K562 (cell line): ENCODE results near the gene VWC2. TPM values are rescaled to one million over a fixed set of nuclear protein-coding genes. Genes with fewer than 3 reads are reported as not detected.

Experiments
- ATAC-seq: fragments of 200-7000 bp; cut with Tn5 transposase; 3 replicates; pipeline ENCODE4 v1.9.1; 2020; ENCODE audit warnings: moderate library complexity
- BruUV-seq: library from RNA; stranded (reverse); fragments of 400-500 nt; replicated peaks from 2 replicates; lab custom pipeline; 2021; lab: Mats Ljungman, UMichigan
- CTCF ChIA-PET: fragments of 300-600 bp; formaldehyde crosslinking; extraction: SDS; loops from one replicate; lab custom pipeline; 2021; ENCODE audit warnings: low intra/inter-chr PET ratio; lab: Yijun Ruan, JAX
- POLR2A ChIA-PET: fragments of 300-600, 350-650 bp; sonication (Branson Sonifier 250); formaldehyde crosslinking; extraction: SDS; loops from one replicate; lab custom pipeline; 2021; ENCODE audit warnings: antibody characterized with exemption, inconsistent platforms; lab: Yijun Ruan, JAX
- DNase-seq, 4 experiments: peaks; one replicate each; pipeline versions ENCODE4 v3.0.0 to v3.0.0-alpha.2; 2011 to 2018; ENCODE audit warnings: low spot score in 3 of 4, mixed read lengths in 3 of 4; ENCODE audit errors: extremely low read depth in 1 of 4
- FAIRE-seq: peaks from 2 replicates; lab custom pipeline; 2011; peaks lifted over from hg19 to GRCh38; lab: Jason Lieb, UNC
- H2AFZ ChIP-seq: 2 replicates; pipeline ENCODE4 v1.6.0; 2011; ENCODE audit warnings: low read depth, low read length, control low read depth, inconsistent platforms
- H3K27ac ChIP-seq: fragments of 200-600 bp; 3 replicates; pipeline ENCODE4 v1.8.0; 2011; ENCODE audit warnings: low read depth, mild to moderate bottlenecking, control low read depth, inconsistent platforms, low read length, moderate library complexity, mixed read lengths; ENCODE audit errors: extremely low read depth
- H3K27me3 ChIP-seq, 2 experiments: fragments of 300-600 bp in 1 of 2; 2 replicates in 1 of 2; 3 replicates in 1 of 2; pipeline versions ENCODE4 v1.6.0 to v1.8.0; 2011; ENCODE audit warnings: inconsistent platforms in 2 of 2, low read length in 2 of 2, mild to moderate bottlenecking in 1 of 2, mixed read lengths in 1 of 2, moderate library complexity in 1 of 2; ENCODE audit not compliant: control insufficient read depth in 2 of 2, insufficient read depth in 2 of 2
- H3K36me3 ChIP-seq: fragments of 300-600 bp; 3 replicates; pipeline ENCODE4 v1.8.0; 2011; ENCODE audit warnings: mild to moderate bottlenecking, low read length, inconsistent platforms; ENCODE audit not compliant: control insufficient read depth, insufficient read depth
- H3K4me1 ChIP-seq, 2 experiments: fragments of 200-600 bp in 1 of 2; replicated peaks in 1 of 2; 2 replicates in 1 of 2; 3 replicates in 1 of 2; pipeline versions ENCODE4 v1.5.1 to v1.8.0; 2011; ENCODE audit warnings: inconsistent platforms in 2 of 2, low read length in 2 of 2, mild to moderate bottlenecking in 1 of 2, mixed read lengths in 1 of 2, moderate library complexity in 1 of 2; ENCODE audit not compliant: control insufficient read depth in 2 of 2, insufficient read depth in 2 of 2
- H3K4me2 ChIP-seq: 2 replicates; pipeline ENCODE4 v1.6.1; 2011; ENCODE audit warnings: low read length, control low read depth, inconsistent platforms, mixed read lengths; ENCODE audit not compliant: insufficient read depth
- H3K4me3 ChIP-seq: fragments of 200-600 bp; sonication (generic), shearing (Covaris generic); 2 replicates; pipeline ENCODE4 v1.5.1; 2016; ENCODE audit warnings: control low read depth, inconsistent platforms
- H3K79me2 ChIP-seq: fragments of 200-600 bp; 3 replicates; pipeline ENCODE4 v1.8.0; 2011; ENCODE audit warnings: low read length, inconsistent platforms; ENCODE audit not compliant: control insufficient read depth, insufficient read depth
- H3K9ac ChIP-seq, 2 experiments: 2 replicates each; pipeline versions ENCODE4 v1.6.0 to v1.6.1; 2011; ENCODE audit warnings: low read depth in 2 of 2, low read length in 2 of 2, control low read depth in 1 of 2, inconsistent platforms in 1 of 2, mild to moderate bottlenecking in 1 of 2, mixed read lengths in 1 of 2; ENCODE audit not compliant: insufficient read depth in 1 of 2
- H3K9me1 ChIP-seq: one replicate; pipeline ENCODE4 v1.6.0; 2011; ENCODE audit warnings: inconsistent platforms, mild to moderate bottlenecking, low read length, moderate library complexity; ENCODE audit not compliant: control insufficient read depth, insufficient read depth
- H3K9me3 ChIP-seq: replicated peaks from 2 replicates; pipeline ENCODE4 v1.5.1; 2011; ENCODE audit warnings: low read depth, low read length, inconsistent platforms; ENCODE audit not compliant: control insufficient read depth, insufficient read depth
- H4K20me1 ChIP-seq: replicated peaks from 2 replicates; pipeline ENCODE4 v1.6.1; 2011; ENCODE audit warnings: low read length, inconsistent platforms, mixed read lengths; ENCODE audit not compliant: control insufficient read depth, insufficient read depth
- GATAD2B ChIP-seq: fragments of 450-650 bp; IDR thresholded peaks from 2 replicates; pipeline ENCODE4 v1.6.1; 2017; ENCODE audit warnings: mild to moderate bottlenecking, borderline replicate concordance
- ILF3 ChIP-seq: fragments of 450-650 bp; IDR thresholded peaks from 2 replicates; pipeline ENCODE4 v1.6.1; 2018; ENCODE audit warnings: antibody characterized with exemption, mild to moderate bottlenecking, moderate library complexity, borderline replicate concordance
- LARP7 ChIP-seq: fragments of 450-650 bp; IDR thresholded peaks from 2 replicates; pipeline ENCODE4 v1.6.1; 2016
- POU5F1 ChIP-seq: fragments of 150-350 bp; IDR thresholded peaks from 2 replicates; pipeline ENCODE4 v1.6.1; 2014; ENCODE audit warnings: borderline replicate concordance, low read length, low read depth, mild to moderate bottlenecking; ENCODE audit not compliant: partially characterized antibody
- ZBED1 ChIP-seq: IDR thresholded peaks from 2 replicates; pipeline ENCODE4 v1.6.1; 2014
- ZBTB8A ChIP-seq: fragments of 450-650 bp; IDR thresholded peaks from 2 replicates; pipeline ENCODE4 v1.6.1; 2018; ENCODE audit warnings: mild to moderate bottlenecking, moderate library complexity; ENCODE audit not compliant: partially characterized antibody
- WGBS: fragments of 100-300 bp; shearing (Covaris generic); methylation state at CpG from one replicate; pipeline ENCODE4 v1.1.6; 2016; ENCODE audit warnings: low coverage, mixed read lengths; ENCODE audit not compliant: insufficient coverage; ENCODE audit errors: missing lambda C conversion rate; 5-methylcytosine and 5-hydroxymethylcytosine counted together
- in situ Hi-C: fragments of 300-500 bp; cut with MboI; formaldehyde crosslinking; loops from 4 replicates; pipeline ENCODE4 v1.15.0; 2018; ENCODE audit warnings: inconsistent platforms, mixed read lengths
- intact Hi-C: fragments of 100-400 bp; cut with micrococcal nuclease; formaldehyde crosslinking; loops from 2 replicates; pipeline ENCODE4 v1.14.2; 2022
- polyA plus RNA-seq, 8 experiments: library from polyadenylated mRNA; depleted of rRNA in 4 of 8; stranded (reverse) in 5 of 8; unstranded in 3 of 8; fragments of >200 nt; fragmentation: Nextera tagmentation in 2 of 8; fragmentation: Illumina TruSeq in 1 of 8; extraction: Ambion mirVana in 2 of 8; extraction: Trizol in 1 of 8; gene quantifications; 2 replicates each; pipeline versions ENCODE4 v1.2.1 to v1.2.3, GENCODE V29; 2011 to 2014; ENCODE audit warnings: inconsistent platforms in 1 of 8, missing spikeins in 1 of 8
- total RNA-seq, 7 experiments: library from RNA; depleted of rRNA in 6 of 7; stranded (reverse); fragments of >200 nt in 6 of 7; fragmentation: Illumina TruSeq in 2 of 7; extraction: Trizol in 2 of 7; gene quantifications; 2 replicates each; pipeline versions ENCODE4 v1.2.1 to v1.2.3, GENCODE V29; 2011 to 2021; ENCODE audit warnings: low replicate concordance in 1 of 7
- TF ChIP-seq, protein P1 (sequence below): fragments of 450-650 bp; IDR thresholded peaks from 2 replicates; pipeline ENCODE4 v1.6.1; 2014; ENCODE audit warnings: low read depth, mild to moderate bottlenecking, moderate library complexity, borderline replicate concordance
- TF ChIP-seq, protein P2 (sequence below): fragments of 450-650 bp; IDR thresholded peaks from 2 replicates; pipeline ENCODE4 v1.6.1; 2018; ENCODE audit warnings: mild to moderate bottlenecking, low read depth; ENCODE audit not compliant: partially characterized antibody

Gene VWC2
- total and polyA plus RNA-seq, 9 of the 15 experiments (the other 6 are each of a cell fraction or from before 2014, with no cell fraction given): not detected

DNA sequence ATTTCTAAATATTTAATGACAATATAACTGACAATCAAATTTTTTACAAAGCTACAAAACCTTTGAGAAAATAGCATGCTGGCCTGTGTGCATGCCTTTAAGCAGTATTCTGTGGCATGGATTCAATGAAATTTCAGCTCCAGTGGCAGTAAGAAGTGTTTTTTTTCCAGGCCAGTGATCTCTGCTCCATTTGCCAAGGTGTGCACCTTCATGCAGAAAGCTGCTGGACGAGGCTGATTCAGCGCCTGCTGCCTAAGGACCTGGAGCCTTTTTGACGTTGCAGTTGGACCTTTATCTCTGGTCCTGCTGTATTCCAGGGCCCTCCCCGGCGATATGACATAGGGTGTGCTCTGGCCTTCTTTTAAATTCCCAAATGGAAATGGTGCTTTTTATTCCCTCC is 26.6 kb downstream of the VWC2 start:
- Histone ChIP-seq H3K9ac (no peak overlapping the region), H3K79me2 (no peaks in the 10 kb centered on the region), H3K9me1 (no peaks in the 10 kb centered on the region), H3K27me3 (no peaks in the 10 kb centered on the region), H2AFZ (no peak overlapping the region), H3K4me3 (no peak overlapping the region), H3K4me2 (no peak overlapping the region), H3K36me3 (no peaks in the 10 kb centered on the region), H3K9me3 (no peaks in the 10 kb centered on the region), H3K4me1 (no peaks in the 10 kb centered on the region), H4K20me1 (no peaks in the 10 kb centered on the region), H3K27ac (no peak overlapping the region)
- intact Hi-C loops: no loop called here
- ChIA-PET POLR2A (no interaction called here), CTCF (no interaction called here)
- DNase-seq (no peak), ATAC-seq (no peak), FAIRE-seq (no peak)
- in situ Hi-C loops: no loop called here
- BruUV-seq: no TSS peak
- no peak for TF ChIP-seq ILF3
- no peak for TF ChIP-seq ZBED1
- TF ChIP-seq, protein P1, sequence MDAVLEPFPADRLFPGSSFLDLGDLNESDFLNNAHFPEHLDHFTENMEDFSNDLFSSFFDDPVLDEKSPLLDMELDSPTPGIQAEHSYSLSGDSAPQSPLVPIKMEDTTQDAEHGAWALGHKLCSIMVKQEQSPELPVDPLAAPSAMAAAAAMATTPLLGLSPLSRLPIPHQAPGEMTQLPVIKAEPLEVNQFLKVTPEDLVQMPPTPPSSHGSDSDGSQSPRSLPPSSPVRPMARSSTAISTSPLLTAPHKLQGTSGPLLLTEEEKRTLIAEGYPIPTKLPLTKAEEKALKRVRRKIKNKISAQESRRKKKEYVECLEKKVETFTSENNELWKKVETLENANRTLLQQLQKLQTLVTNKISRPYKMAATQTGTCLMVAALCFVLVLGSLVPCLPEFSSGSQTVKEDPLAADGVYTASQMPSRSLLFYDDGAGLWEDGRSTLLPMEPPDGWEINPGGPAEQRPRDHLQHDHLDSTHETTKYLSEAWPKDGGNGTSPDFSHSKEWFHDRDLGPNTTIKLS: no peak
- no peak for TF ChIP-seq LARP7
- no peak for TF ChIP-seq GATAD2B
- TF ChIP-seq, protein P2, sequence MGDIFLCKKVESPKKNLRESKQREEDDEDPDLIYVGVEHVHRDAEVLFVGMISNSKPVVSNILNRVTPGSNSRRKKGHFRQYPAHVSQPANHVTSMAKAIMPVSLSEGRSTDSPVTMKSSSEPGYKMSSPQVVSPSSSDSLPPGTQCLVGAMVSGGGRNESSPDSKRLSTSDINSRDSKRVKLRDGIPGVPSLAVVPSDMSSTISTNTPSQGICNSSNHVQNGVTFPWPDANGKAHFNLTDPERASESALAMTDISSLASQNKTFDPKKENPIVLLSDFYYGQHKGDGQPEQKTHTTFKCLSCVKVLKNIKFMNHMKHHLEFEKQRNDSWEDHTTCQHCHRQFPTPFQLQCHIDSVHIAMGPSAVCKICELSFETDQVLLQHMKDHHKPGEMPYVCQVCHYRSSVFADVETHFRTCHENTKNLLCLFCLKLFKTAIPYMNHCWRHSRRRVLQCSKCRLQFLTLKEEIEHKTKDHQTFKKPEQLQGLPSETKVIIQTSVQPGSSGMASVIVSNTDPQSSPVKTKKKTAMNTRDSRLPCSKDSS: no peak
- no peak for TF ChIP-seq ZBTB8A
- no peak for TF ChIP-seq POU5F1
- 0% methylated on average over 5 of the region's 5 CpGs for WGBS
